ENCODE measurements around the gene CFAP45. TPM values are rescaled to one million over a fixed set of nuclear protein-coding genes. Genes with fewer than 3 reads are reported as not detected.

Gene CFAP45
- polyA plus RNA-seq, 1 of the 3 experiments (the other 2 are of a cell fraction), result 0.74 TPM

DNA sequence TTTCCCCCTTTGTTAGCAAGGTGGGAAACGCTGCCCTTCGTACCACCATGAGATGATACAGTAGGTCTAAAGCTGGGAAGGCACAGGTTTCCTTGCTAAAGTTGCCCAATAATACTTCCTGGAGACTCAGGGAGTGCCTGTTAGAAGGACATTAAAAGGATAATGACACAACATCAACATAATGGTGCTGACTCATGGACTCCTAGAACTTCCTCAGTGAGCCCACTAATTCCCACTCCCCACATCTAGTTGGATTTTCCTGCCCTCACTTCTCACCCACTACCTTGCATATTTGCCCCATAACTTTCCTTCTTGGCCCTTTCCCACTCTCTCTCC, 17.5 kb downstream of the CFAP45 start:
- no peaks in the 10 kb centered on the region for H3K27me3 ChIP-seq (ENCODE audit: insufficient read depth)
- H3K4me1 ChIP-seq (ENCODE audit: control insufficient read depth in 1 of 2, insufficient read depth in 2 of 2, low read depth in 1 of 2, low read length in 1 of 2), result peaks cover 12 to 14% of the 10 kb centered on the region in 2 experiments; a peak in 2 of 4 replicates
- no peak overlapping the region for H3K4me3 ChIP-seq (ENCODE audit: low read depth in 2 of 2, low read length in 1 of 2)
- H3K9ac ChIP-seq, result no peak overlapping the region
- H3K9me3 ChIP-seq, result no peaks in the 10 kb centered on the region
- no peaks in the 10 kb centered on the region for H4K20me1 ChIP-seq (ENCODE audit: insufficient read depth)
- H3K79me2 ChIP-seq (ENCODE audit: insufficient read depth), result no peaks in the 10 kb centered on the region
- WGBS (ENCODE audit: low lambda C conversion rate), result 91% methylated on average over 2 of the region's 2 CpGs
- ChIA-PET POLR2A (interaction anchor here (0.7 kb wide), 1 partner anchor 69 kb away, joined by 3 read pairs; no protein-coding TSS in a partner anchor), CTCF (interaction anchor here (5.0 to 6.7 kb wide), 2 partner anchors 9 to 84 kb away, joined by 34 to 76 read pairs; no protein-coding TSS in a partner anchor)
- no peaks in the 10 kb centered on the region for H3K36me3 ChIP-seq (replicated peaks in 1 of 2; ENCODE audit: control insufficient read depth in 1 of 2, insufficient read depth in 2 of 2, low read length in 1 of 2)
- H3K4me2 ChIP-seq, result peak overlapping the region; percentile 36
- H2AFZ ChIP-seq (ENCODE audit: low read depth), result 0 out of 2 replicates have a peak overlapping the region, but pooled peaks have one; percentile 45
- no peak for DNase-seq
- TF ChIP-seq FOSL2 (IDR thresholded peaks at IDR 0.05; ENCODE audit: borderline replicate concordance, low read depth), result 0 out of 2 replicates have a peak, but pooled peaks have one; percentile 7
- TF ChIP-seq, protein P1, sequence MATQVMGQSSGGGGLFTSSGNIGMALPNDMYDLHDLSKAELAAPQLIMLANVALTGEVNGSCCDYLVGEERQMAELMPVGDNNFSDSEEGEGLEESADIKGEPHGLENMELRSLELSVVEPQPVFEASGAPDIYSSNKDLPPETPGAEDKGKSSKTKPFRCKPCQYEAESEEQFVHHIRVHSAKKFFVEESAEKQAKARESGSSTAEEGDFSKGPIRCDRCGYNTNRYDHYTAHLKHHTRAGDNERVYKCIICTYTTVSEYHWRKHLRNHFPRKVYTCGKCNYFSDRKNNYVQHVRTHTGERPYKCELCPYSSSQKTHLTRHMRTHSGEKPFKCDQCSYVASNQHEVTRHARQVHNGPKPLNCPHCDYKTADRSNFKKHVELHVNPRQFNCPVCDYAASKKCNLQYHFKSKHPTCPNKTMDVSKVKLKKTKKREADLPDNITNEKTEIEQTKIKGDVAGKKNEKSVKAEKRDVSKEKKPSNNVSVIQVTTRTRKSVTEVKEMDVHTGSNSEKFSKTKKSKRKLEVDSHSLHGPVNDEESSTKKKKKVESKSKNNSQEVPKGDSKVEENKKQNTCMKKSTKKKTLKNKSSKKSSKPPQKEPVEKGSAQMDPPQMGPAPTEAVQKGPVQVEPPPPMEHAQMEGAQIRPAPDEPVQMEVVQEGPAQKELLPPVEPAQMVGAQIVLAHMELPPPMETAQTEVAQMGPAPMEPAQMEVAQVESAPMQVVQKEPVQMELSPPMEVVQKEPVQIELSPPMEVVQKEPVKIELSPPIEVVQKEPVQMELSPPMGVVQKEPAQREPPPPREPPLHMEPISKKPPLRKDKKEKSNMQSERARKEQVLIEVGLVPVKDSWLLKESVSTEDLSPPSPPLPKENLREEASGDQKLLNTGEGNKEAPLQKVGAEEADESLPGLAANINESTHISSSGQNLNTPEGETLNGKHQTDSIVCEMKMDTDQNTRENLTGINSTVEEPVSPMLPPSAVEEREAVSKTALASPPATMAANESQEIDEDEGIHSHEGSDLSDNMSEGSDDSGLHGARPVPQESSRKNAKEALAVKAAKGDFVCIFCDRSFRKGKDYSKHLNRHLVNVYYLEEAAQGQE (IDR thresholded peaks at IDR 0.05; ENCODE audit: low read depth, low read length), result no peak
- no peaks in the 10 kb centered on the region for H3K9me2 ChIP-seq
- H3F3A ChIP-seq (replicated peaks; ENCODE audit: insufficient read depth), result peaks cover 5% of the 10 kb centered on the region
- H3K27ac ChIP-seq (ENCODE audit: low read depth in 2 of 2, low read length in 1 of 2), result peak overlapping the region; percentile 54 to 79; a peak in 3 of 4 replicates

GRCh38 chr1:159881622-159882526, 18.1 kb downstream of the CFAP45 start:
- Histone ChIP-seq H3K9ac (peak overlapping the region; percentile 13; the same call in 1 of the 2 replicates), H3K9me3 (no peaks in the 10 kb centered on the region), H3K4me3 (ENCODE audit: low read depth in 2 of 2, low read length in 1 of 2) (no peak overlapping the region), H3K27ac (ENCODE audit: low read depth in 2 of 2, low read length in 1 of 2) (peak overlapping the region; percentile 54 to 79; a peak in 3 of 4 replicates), H3K9me2 (no peaks in the 10 kb centered on the region), H3K4me2 (peak overlapping the region; percentile 36), H3K79me2 (ENCODE audit: insufficient read depth) (no peaks in the 10 kb centered on the region), H3K36me3 (replicated peaks in 1 of 2; ENCODE audit: control insufficient read depth in 1 of 2, insufficient read depth in 2 of 2, low read length in 1 of 2) (no peaks in the 10 kb centered on the region), H2AFZ (ENCODE audit: low read depth) (peak overlapping the region; percentile 45; the same call in 1 of the 2 replicates), H3F3A (replicated peaks; ENCODE audit: insufficient read depth) (peaks cover 5% of the 10 kb centered on the region), H3K27me3 (ENCODE audit: insufficient read depth) (no peaks in the 10 kb centered on the region), H4K20me1 (ENCODE audit: insufficient read depth) (no peaks in the 10 kb centered on the region), H3K4me1 (ENCODE audit: control insufficient read depth in 1 of 2, insufficient read depth in 2 of 2, low read depth in 1 of 2, low read length in 1 of 2) (peaks cover 12 to 14% of the 10 kb centered on the region in 2 experiments; a peak in 2 of 4 replicates)
- WGBS (ENCODE audit: low lambda C conversion rate), result 39% methylated on average over 6 of the region's 6 CpGs
- peak; percentile 33 for DNase-seq
- CTCF ChIA-PET, result interaction anchor here (0.8 to 6.7 kb wide), 6 partner anchors 10 to 126 kb away, joined by 3 to 76 read pairs (median 5); no protein-coding TSS in a partner anchor
- POLR2A ChIA-PET, result interaction anchor here (0.7 kb wide), 1 partner anchor 68 kb away, joined by 3 read pairs; no protein-coding TSS in a partner anchor
- TF ChIP-seq FOXM1 (IDR thresholded peaks at IDR 0.05; ENCODE audit: low read depth) (no peak), NRF1 (IDR thresholded peaks at IDR 0.05; ENCODE audit: low read depth, low read length) (no peak), TEAD4 (IDR thresholded peaks at IDR 0.05; ENCODE audit: borderline replicate concordance, insufficient read depth) (peak; percentile 78), MAX (IDR thresholded peaks at IDR 0.05; ENCODE audit: low read depth) (peak; percentile 95), TCF12 (IDR thresholded peaks at IDR 0.05) (peak; percentile 89), GATA2 (CRISPR knock-in tag; IDR thresholded peaks at IDR 0.05) (no peak), IRF3 (IDR thresholded peaks at IDR 0.05; ENCODE audit: low read depth, low read length) (no peak), MEF2A (IDR thresholded peaks at IDR 0.05; ENCODE audit: borderline replicate concordance, low read depth) (no peak), POLR2AphosphoS5 (IDR thresholded peaks at IDR 0.05; ENCODE audit: low read depth, low read length) (peak; percentile 41; the same call in 1 of the 2 replicates), RFX5 (IDR thresholded peaks at IDR 0.05; ENCODE audit: low read length) (no peak), FOSL2 (IDR thresholded peaks at IDR 0.05; ENCODE audit: borderline replicate concordance, low read depth) (peak; percentile 91)
- TF ChIP-seq, protein P2, sequence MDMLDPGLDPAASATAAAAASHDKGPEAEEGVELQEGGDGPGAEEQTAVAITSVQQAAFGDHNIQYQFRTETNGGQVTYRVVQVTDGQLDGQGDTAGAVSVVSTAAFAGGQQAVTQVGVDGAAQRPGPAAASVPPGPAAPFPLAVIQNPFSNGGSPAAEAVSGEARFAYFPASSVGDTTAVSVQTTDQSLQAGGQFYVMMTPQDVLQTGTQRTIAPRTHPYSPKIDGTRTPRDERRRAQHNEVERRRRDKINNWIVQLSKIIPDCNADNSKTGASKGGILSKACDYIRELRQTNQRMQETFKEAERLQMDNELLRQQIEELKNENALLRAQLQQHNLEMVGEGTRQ (IDR thresholded peaks at IDR 0.05; ENCODE audit: borderline replicate concordance, low read depth, low read length), result no peak
- TF ChIP-seq, protein P1 (IDR thresholded peaks at IDR 0.05; ENCODE audit: low read depth, low read length), result peak; percentile 63

Measured in SK-N-SH (cell line).